AG08396 (cell line): ENCODE data around the gene PCDHGA9.
A peak's percentile ranks its signal among the peaks of the same experiment; 100 is the strongest.
"Not testable (repeated sequence)": the region's sequence is repeated elsewhere in the genome, so short reads cannot be mapped to it uniquely, and the experiment has no call there.

Experiments
- DNase-seq: peaks from one replicate; pipeline ENCODE4 v3.0.0; 2012; ENCODE audit warnings: low spot score, mixed read lengths

The PCDHGA9 gene

DNA sequence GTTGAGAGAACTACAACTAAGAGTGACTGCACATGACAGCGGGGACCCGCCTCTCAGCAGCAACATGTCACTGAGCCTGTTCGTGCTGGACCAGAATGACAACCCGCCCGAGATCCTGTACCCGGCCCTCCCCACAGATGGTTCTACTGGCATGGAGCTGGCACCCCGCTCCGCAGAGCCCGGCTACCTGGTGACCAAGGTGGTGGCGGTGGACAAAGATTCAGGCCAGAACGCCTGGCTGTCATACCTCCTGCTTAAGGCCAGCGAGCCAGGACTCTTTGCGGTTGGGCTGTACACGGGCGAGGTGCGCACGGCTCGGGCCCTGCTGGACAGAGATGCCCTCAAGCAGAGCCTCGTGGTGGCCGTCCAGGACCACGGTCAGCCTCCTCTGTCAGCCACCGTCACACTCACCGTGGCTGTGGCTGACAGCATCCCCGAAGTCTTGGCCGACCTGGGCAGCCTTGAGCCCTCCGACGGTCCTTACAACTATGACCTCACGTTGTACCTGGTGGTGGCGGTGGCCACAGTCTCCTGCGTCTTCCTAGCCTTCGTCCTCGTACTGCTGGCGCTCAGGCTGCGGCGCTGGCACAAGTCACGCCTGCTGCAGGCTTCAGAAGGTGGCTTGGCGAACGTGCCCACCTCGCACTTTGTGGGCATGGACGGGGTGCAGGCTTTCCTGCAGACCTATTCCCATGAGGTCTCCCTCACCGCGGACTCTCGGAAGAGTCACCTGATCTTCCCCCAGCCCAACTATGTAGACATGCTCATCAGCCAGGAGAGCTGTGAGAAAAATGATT lies 17.9 kb upstream of the PCDHGA9 start:
- DNase-seq: no peak

DNA sequence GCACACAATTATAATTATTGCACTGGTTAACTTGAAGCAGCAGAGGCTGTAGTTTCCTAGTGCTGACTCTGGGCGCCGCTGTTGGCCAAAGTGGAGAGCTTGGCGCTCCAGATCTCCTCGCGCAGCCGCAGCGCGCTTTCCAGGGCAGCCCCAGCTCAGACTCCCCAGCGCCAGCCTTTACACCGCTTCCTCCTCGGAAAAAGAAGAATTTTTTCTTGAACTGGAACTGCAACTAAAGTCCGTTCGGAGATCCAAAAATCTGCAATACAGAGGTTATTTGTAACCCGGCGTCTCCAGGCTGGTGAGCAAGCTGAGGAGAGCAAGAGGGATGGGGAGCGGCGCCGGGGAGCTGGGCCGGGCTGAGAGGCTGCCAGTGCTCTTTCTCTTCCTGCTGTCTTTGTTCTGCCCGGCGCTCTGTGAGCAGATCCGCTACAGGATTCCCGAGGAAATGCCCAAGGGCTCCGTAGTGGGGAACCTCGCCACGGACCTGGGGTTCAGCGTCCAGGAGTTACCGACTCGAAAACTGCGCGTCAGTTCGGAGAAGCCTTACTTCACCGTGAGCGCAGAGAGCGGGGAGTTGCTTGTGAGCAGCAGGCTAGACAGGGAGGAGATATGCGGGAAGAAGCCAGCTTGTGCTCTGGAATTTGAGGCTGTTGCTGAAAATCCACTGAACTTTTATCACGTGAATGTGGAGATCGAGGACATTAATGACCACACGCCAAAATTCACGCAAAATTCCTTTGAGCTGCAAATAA lies 14.8 kb upstream of the PCDHGA9 start, which contains the start of gene PCDHGB4:
Gene PCDHGB4 (plus strand): TSS at position 142 of the 755 bp plus-strand sequence. CDS start 187 bp downstream, at position 329.
- DNase-seq: peak; percentile 31

DNA sequence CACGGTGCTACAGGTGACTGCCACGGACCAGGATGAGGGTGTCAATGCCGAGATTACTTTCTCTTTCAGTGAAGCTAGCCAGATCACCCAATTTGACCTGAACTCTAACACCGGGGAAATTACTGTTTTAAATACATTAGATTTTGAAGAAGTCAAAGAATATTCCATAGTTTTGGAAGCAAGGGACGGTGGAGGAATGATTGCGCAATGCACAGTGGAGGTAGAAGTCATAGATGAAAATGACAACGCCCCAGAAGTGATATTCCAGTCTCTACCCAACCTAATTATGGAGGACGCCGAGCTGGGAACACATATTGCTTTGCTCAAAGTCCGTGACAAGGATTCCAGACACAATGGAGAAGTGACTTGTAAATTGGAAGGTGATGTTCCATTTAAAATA lies 13.9 kb upstream of the PCDHGA9 start:
- DNase-seq: no peak

DNA sequence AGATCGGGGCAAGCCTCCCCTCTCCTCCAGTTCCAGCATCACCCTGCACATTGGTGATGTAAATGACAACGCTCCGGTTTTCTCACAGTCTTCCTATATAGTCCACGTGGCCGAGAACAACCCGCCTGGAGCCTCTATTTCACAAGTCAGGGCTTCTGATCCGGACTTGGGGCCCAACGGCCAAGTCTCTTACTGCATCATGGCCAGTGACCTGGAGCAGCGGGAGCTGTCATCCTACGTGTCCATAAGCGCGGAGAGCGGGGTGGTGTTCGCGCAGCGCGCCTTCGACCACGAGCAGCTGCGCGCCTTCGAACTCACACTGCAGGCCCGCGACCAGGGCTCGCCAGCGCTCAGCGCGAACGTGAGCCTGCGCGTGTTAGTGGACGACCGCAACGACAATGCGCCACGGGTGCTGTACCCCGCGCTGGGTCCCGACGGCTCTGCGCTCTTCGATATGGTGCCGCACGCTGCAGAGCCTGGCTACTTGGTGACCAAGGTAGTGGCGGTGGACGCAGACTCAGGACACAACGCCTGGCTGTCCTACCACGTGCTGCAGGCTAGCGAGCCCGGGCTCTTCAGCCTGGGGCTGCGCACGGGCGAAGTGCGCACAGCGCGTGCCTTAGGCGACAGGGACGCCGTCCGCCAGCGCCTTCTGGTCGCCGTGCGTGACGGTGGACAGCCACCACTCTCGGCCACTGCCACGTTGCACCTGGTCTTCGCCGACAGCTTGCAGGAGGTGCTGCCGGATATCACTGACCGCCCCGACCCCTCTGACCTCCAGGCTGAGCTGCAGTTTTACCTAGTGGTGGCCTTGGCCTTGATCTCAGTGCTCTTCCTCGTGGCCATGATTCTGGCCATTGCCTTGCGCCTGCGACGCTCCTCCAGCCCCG lies 13.2 kb upstream of the PCDHGA9 start:
- no peak for DNase-seq

DNA sequence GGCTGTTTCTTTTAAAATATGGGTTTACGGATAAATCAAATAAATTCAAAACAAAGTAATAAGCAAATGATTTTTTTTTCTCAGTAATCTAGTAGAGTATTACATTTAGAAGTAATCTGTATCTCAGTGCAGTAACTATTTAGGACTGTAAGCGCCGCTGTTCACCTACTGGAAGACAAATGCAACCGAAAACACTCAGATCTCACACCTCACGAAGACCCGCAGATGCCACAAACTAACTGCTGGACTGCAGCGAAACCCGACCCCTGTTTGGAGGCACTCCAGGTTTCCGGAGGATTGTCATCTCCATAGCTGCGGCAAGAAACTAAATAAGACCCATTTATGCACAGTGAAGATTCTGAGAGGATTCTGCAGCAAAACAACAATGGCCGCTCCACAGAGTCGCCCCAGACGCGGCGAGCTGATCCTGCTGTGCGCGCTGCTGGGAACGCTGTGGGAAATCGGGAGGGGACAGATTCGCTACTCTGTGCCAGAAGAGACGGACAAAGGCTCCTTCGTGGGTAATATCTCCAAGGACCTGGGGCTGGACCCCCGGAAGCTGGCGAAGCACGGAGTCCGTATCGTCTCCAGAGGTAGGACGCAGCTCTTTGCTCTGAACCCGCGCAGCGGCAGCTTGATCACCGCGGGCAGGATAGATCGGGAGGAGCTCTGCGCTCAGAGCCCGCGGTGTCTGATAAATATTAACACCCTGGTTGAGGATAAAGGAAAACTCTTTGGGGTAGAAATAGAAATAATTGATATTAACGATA lies 10.0 kb upstream of the PCDHGA9 start, which contains the start of gene PCDHGA8:
Gene PCDHGA8 (plus strand): TSS at position 205 of the 770 bp plus-strand sequence. CDS start 181 bp downstream, at position 386.
- DNase-seq: no peak

DNA sequence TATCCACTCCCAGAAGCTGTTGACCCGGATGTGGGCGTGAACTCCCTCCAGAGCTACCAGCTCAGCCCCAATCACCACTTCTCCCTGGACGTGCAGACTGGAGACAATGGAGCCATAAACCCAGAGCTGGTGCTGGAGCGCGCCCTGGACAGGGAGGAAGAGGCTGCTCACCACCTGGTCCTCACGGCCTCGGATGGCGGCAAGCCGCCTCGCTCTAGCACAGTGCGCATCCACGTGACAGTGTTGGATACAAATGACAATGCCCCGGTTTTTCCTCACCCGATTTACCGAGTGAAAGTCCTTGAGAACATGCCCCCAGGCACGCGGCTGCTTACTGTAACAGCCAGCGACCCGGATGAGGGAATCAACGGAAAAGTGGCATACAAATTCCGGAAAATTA lies 9.3 kb upstream of the PCDHGA9 start:
- no peak for DNase-seq

DNA sequence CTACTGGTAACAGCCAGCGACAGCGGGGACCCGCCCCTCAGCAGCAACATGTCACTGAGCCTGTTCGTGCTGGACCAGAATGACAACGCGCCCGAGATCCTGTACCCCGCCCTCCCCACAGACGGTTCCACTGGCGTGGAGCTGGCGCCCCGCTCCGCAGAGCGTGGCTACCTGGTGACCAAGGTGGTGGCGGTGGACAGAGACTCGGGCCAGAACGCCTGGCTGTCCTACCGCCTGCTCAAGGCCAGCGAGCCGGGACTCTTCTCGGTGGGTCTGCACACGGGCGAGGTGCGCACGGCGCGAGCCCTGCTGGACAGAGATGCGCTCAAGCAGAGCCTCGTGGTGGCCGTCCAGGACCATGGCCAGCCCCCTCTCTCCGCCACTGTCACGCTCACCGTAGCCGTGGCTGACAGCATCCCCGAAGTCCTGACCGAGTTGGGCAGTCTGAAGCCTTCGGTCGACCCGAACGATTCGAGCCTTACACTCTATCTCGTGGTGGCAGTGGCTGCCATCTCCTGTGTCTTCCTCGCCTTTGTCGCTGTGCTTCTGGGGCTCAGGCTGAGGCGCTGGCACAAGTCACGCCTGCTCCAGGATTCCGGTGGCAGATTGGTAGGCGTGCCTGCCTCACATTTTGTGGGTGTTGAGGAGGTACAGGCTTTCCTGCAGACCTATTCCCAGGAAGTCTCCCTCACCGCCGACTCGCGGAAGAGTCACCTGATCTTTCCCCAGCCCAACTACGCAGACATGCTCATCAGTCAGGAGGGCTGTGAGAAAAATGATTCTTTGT lies 8.0 kb upstream of the PCDHGA9 start:
- not testable (repeated sequence) for DNase-seq

DNA sequence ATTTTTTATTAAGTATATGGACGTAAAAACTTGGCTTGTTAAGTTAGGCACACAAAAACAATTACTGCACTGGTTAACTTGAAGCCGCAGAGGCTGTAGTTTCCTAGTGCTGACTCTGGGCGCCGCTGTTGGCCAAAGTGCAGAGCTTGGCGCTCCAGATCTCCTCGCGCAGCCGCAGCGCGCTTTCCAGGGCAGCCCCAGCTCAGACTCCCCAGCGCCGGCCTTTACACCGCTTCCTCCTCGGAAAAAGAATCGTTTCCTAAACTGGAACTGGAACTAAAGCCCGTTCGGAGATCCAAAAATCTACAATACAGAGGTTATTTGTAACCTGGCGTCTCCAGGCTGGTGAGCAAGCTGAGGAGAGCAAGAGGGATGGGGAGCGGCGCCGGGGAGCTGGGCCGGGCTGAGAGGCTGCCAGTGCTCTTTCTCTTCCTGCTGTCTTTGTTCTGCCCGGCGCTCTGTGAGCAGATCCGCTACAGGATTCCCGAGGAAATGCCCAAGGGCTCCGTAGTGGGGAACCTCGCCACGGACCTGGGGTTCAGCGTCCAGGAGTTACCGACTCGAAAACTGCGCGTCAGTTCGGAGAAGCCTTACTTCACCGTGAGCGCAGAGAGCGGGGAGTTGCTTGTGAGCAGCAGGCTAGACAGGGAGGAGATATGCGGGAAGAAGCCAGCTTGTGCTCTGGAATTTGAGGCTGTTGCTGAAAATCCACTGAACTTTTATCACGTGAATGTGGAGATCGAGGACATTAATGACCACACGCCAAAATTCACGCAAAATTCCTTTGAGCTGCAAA lies 4.6 kb upstream of the PCDHGA9 start, which contains the start of gene PCDHGB5:
Gene PCDHGB5 (plus strand): TSS at position 192 of the 796 bp plus-strand sequence. CDS start 181 bp downstream, at position 373.
- DNase-seq: peak; percentile 66

DNA sequence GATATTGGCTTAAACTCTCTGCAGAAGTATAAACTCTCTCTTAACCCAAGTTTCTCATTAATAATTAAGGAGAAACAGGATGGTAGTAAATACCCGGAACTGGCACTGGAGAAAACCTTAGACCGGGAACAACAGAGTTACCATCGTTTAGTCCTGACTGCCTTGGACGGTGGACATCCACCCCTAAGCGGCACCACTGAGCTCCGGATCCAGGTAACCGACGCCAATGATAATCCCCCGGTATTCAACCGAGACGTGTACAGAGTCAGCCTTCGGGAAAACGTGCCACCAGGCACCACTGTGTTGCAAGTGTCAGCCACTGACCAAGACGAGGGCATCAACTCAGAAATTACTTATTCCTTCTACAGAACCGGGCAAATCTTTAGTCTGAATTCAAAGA lies 4.0 kb upstream of the PCDHGA9 start:
- no peak for DNase-seq

DNA sequence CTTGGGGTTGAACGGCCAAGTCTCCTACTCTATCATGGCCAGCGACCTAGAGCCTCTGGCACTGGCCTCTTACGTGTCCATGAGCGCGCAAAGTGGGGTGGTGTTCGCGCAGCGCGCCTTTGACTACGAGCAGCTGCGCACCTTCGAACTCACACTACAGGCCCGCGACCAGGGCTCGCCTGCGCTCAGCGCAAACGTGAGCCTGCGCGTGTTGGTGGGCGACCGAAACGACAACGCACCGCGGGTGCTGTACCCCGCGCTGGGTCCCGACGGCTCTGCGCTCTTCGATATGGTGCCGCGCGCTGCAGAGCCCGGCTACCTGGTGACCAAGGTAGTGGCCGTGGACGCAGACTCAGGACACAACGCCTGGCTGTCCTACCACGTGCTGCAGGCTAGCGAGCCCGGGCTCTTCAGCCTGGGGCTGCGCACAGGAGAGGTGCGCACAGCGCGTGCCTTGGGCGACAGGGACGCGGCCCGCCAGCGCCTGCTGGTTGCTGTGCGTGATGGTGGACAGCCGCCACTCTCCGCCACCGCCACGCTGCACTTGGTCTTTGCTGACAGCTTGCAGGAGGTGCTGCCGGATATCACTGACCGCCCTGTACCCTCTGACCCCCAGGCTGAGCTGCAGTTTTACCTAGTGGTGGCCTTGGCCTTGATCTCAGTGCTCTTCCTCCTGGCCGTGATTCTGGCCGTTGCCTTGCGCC lies 2.9 kb upstream of the PCDHGA9 start:
- no peak for DNase-seq

DNA sequence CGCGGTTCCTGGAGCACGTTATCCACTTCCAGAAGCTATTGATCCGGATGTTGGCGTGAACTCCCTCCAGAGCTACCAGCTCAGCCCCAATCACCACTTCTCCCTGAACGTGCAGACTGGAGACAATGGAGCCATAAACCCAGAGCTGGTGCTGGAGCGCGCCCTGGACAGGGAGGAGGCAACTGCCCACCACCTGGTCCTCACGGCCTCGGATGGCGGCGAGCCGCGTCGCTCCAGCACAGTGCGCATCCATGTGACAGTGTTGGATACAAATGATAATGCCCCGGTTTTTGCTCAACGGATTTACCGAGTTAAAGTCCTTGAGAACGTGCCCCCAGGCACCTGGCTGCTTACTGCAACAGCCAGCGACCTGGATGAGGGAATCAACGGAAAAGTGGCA lies 809 bp downstream of the PCDHGA9 start:
- DNase-seq: no peak

DNA sequence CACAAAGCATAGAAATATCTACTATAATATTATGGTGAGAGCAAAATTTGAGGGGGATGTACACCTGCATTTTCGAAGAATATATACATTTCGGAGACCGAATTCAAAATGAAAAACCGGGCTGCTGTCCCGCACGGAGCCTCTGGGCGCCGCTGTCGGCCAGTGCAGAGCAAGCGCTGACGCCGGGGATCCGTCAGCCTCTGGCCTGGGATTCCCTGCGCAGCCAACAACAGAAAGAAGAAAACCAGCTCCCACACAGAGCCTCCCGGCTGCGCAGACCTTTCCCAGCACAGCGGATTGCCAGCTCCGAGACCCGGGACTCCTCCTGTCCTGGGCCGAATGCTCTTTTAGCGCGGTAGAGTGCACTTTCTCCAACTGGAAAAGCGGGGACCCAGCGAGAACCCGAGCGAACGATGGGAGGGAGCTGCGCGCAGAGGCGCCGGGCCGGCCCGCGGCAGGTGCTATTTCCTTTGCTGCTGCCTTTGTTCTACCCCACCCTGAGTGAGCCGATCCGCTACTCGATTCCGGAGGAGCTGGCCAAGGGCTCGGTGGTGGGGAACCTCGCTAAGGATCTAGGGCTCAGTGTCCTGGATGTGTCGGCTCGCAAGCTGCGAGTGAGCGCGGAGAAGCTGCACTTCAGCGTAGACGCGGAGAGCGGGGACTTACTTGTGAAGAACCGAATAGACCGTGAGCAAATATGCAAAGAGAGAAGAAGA lies 5.4 kb downstream of the PCDHGA9 start, which contains the start of gene PCDHGB6:
Gene PCDHGB6 (plus strand): TSS at position 232 of the 716 bp plus-strand sequence. CDS start 182 bp downstream, at position 414.
- DNase-seq: not testable (repeated sequence)

DNA sequence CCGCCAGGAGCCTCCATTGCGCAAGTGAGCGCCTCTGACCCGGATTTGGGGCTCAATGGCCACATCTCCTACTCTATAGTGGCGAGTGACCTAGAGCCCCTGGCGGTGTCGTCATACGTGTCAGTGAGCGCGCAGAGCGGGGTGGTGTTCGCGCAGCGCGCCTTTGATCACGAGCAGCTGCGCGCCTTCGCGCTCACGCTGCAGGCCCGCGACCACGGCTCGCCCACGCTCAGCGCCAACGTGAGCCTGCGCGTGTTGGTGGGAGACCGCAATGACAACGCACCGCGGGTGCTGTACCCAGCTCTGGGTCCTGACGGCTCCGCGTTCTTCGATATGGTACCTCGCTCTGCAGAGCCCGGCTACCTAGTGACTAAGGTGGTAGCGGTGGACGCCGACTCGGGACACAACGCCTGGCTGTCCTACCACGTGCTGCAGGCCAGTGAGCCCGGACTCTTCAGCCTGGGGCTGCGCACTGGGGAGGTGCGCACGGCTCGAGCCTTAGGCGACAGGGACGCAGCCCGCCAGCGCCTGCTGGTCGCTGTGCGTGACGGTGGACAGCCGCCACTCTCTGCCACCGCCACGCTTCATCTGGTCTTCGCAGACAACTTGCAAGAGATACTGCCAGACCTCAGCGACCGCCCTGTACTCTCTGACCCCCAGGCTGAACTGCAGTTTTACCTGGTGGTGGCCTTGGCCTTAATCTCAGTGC lies 7.2 kb downstream of the PCDHGA9 start:
- no peak for DNase-seq

DNA sequence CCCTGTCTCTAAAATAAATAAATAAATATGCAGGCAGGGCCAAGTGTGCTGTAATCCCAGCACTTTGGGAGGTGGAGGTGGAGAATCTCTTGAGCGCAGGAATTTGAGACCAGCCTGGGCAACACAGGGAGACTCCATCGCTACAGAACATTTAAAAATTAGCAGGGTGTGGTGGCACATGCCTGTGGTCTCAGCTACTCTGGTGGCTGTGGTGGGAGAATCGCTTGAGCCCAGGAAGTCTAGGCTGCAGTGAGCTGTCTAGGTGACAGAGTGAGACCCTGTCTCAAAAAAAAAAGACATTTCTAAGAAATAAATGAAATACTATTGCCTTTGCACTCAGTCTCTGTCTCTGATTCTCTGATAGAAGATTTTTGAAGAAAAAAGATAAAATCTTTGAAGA lies 9.0 kb downstream of the PCDHGA9 start:
- DNase-seq: no peak

DNA sequence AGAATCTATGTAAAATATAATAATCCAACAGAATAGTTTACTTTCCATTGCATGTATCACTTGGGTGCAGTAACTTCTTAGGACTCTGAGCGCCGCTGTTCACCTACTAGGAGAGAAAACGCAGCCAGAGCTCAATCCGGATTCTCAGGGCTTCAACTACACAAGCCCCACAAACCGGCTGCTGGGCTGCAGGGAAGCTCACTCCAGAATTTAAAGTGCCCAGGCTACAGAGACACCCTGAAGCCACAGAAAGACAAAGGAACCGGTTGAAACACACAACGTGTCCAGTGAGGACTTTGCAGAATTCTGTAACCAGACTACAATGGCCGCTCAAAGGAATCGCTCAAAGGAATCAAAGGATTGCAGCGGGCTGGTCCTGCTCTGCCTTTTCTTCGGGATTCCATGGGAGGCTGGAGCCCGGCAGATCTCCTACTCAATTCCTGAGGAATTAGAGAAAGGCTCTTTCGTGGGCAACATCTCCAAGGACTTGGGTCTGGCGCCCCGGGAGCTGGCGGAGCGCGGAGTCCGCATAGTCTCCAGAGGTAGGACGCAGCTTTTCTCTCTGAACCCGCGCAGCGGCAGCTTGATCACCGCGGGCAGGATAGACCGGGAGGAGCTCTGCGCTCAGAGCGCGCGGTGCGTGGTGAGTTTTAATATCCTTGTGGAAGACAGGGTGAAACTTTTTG lies 10.4 kb downstream of the PCDHGA9 start, which contains the start of gene PCDHGA10:
Gene PCDHGA10 (plus strand): TSS at position 134 of the 686 bp plus-strand sequence. CDS start 189 bp downstream, at position 323.
- peak; percentile 81 for DNase-seq

DNA sequence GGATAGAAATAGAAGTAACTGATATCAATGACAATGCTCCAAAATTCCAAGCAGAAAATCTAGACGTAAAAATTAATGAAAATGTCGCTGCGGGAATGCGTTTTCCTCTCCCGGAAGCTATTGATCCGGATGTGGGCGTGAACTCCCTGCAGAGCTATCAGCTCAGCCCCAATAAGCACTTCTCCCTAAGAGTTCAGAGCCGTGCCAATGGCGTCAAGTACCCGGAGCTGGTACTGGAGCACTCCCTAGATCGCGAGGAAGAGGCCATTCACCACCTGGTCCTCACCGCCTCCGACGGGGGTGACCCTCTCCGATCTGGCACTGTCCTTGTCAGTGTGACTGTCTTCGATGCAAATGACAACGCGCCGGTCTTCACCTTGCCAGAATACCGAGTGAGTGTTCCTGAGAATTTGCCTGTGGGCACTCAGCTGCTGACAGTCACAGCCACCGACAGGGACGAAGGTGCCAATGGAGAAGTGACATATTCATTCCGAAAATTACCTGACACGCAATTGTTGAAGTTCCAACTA lies 11.0 kb downstream of the PCDHGA9 start:
- no peak for DNase-seq
